Karpas-422 (cell line): ENCODE measurements around the gene PASK. TPM values are rescaled to one million over a fixed set of nuclear protein-coding genes. Genes with fewer than 3 reads are reported as not detected.

Experiments used
- DNase-seq: peaks from one replicate; pipeline ENCODE4 v3.0.0-alpha.2; 2015
- H2AFZ ChIP-seq: fragments of 200-600 bp; sonication (generic); 2 replicates; pipeline ENCODE4 v1.6.1; 2014; ENCODE audit warnings: antibody characterized with exemption, low read length, mixed read lengths
- H3K27ac ChIP-seq: fragments of 200-600 bp; sonication (generic); 2 replicates; pipeline ENCODE4 v1.5.1; 2014; ENCODE audit warnings: mild to moderate bottlenecking, low read length, moderate library complexity
- H3K27me3 ChIP-seq: fragments of 200-600 bp; sonication (generic); 2 replicates; pipeline ENCODE4 v1.6.1; 2014; ENCODE audit warnings: low read length, mixed read lengths
- H3K36me3 ChIP-seq: fragments of 200-600 bp; sonication (generic); 2 replicates; pipeline ENCODE4 v1.6.1; 2014; ENCODE audit warnings: low read length, mixed read lengths; ENCODE audit not compliant: insufficient read depth
- H3K4me1 ChIP-seq: fragments of 200-600 bp; sonication (generic); 2 replicates; pipeline ENCODE4 v1.6.1; 2014; ENCODE audit warnings: mild to moderate bottlenecking, low read length, mixed read lengths
- H3K4me2 ChIP-seq: fragments of 200-600 bp; sonication (generic); 2 replicates; pipeline ENCODE4 v1.6.1; 2014; ENCODE audit warnings: low read length, low read depth, mild to moderate bottlenecking; ENCODE audit not compliant: poor library complexity, severe bottlenecking
- H3K4me3 ChIP-seq: fragments of 200-600 bp; sonication (generic); 2 replicates; pipeline ENCODE4 v1.5.1; 2014; ENCODE audit warnings: mild to moderate bottlenecking, antibody characterized with exemption, low read length, mixed read lengths
- H3K79me2 ChIP-seq: fragments of 200-600 bp; sonication (generic); 2 replicates; pipeline ENCODE4 v1.6.1; 2014; ENCODE audit warnings: mild to moderate bottlenecking, low read length, mixed read lengths
- H3K9ac ChIP-seq: fragments of 200-600 bp; sonication (generic); 2 replicates; pipeline ENCODE4 v1.6.0; 2014; ENCODE audit warnings: low read length
- H3K9me2 ChIP-seq: fragments of 200-600 bp; sonication (generic), shearing (Covaris generic); replicated peaks from 2 replicates; pipeline ENCODE4 v1.6.0; 2014; ENCODE audit warnings: mild to moderate bottlenecking, low read length, moderate library complexity; ENCODE audit not compliant: insufficient read depth
- H3K9me3 ChIP-seq: fragments of 300-700, 200-600 bp; sonication (generic); 2 replicates; pipeline ENCODE4 v1.6.1; 2014; ENCODE audit warnings: low read length, mixed read lengths
- H4K20me1 ChIP-seq: fragments of 200-600 bp; sonication (generic); 2 replicates; pipeline ENCODE4 v1.6.1; 2014; ENCODE audit warnings: mild to moderate bottlenecking, antibody characterized with exemption, low read length, low read depth; ENCODE audit not compliant: insufficient read depth
- total RNA-seq: library from RNA; depleted of rRNA; stranded (reverse); fragments of >200 nt; shearing (Covaris generic); gene quantifications from 2 replicates; pipeline ENCODE4 v1.2.3, GENCODE V29; 2014; ENCODE audit warnings: low replicate concordance

PASK gene
- total RNA-seq, 1 experiment from 2014 or later, result 23.9 TPM

DNA sequence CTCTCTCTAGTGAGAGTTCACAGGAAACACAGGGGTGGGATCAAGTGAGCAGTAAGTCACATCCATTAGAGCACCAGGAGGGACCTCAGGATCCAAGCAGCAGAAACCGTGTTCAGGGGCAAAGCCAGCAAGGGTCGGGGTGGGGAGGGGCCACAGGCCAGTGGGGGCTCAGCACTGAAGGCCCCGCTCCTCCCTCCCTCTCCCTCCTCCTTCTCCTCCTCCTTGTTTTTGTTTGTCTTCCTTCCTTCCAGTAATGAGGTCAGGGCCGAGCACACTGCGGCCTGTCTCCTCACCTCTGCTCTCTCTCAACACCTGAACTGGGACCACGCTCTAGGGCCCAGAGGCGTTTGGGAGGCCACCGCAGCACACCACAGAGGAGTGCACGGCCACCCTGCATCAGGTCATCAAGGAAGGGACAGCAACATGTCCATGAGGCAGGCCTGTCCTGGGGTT is 68.1 kb downstream of the PASK start:
- no peak overlapping the region for H3K9ac ChIP-seq
- H2AFZ ChIP-seq, result no peak overlapping the region
- H3K9me2 ChIP-seq, result no peaks in the 10 kb centered on the region
- H3K4me1 ChIP-seq, result no peaks in the 10 kb centered on the region
- no peak for DNase-seq
- H3K9me3 ChIP-seq, result no peaks in the 10 kb centered on the region
- no peaks in the 10 kb centered on the region for H3K79me2 ChIP-seq
- no peaks in the 10 kb centered on the region for H3K27me3 ChIP-seq
- no peak overlapping the region for H3K4me3 ChIP-seq
- H3K27ac ChIP-seq, result no peak overlapping the region
- no peak overlapping the region for H3K4me2 ChIP-seq
- H3K36me3 ChIP-seq, result peaks cover 3% of the 10 kb centered on the region; the same call in 1 of the 2 replicates
- H4K20me1 ChIP-seq, result no peaks in the 10 kb centered on the region

DNA sequence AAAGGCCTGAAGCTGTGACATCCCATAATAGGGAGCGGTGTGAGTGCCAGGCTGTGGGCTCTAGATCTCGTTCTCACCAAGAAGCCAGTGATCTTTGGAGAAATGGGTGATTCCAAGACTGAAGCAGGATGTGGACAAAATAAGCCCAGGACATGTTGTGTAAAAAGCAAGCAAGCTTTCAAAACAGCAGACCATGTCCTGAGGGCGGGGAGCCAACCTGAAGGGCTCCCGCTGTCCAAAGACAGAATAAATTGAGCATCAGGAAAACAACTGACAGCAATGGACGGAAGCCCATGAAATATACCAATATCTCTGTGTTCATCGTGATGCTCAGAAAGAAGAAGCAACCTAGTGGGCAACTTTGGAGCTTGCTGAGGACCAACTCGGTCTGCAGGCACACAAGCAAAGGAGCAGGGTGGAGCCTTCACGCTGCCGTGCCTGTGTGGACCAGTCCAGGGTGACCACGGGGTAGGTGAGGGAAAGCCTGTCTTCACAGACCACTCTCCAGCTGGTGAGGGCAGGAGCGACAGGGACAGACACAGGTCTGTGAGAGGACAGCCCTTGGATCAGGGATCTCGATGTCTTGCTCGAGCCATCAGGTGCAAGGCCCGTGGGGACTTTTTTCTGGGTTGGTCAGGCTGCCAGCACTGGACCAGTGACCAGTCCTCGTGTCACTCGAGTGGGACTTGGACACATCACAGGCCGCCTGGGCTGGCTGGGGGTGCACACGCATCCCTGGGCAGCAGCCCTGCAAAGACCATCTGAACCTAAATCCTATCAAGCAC is 68.7 kb downstream of the PASK start:
- Histone ChIP-seq H3K9me3 (no peaks in the 10 kb centered on the region), H3K9me2 (no peaks in the 10 kb centered on the region), H3K4me2 (no peak overlapping the region), H3K4me3 (no peak overlapping the region), H3K27me3 (no peaks in the 10 kb centered on the region), H3K79me2 (no peaks in the 10 kb centered on the region), H4K20me1 (no peaks in the 10 kb centered on the region), H2AFZ (no peak overlapping the region), H3K36me3 (peaks cover 3% of the 10 kb centered on the region; the same call in 1 of the 2 replicates), H3K27ac (no peak overlapping the region), H3K4me1 (no peaks in the 10 kb centered on the region), H3K9ac (no peak overlapping the region)
- no peak for DNase-seq

DNA sequence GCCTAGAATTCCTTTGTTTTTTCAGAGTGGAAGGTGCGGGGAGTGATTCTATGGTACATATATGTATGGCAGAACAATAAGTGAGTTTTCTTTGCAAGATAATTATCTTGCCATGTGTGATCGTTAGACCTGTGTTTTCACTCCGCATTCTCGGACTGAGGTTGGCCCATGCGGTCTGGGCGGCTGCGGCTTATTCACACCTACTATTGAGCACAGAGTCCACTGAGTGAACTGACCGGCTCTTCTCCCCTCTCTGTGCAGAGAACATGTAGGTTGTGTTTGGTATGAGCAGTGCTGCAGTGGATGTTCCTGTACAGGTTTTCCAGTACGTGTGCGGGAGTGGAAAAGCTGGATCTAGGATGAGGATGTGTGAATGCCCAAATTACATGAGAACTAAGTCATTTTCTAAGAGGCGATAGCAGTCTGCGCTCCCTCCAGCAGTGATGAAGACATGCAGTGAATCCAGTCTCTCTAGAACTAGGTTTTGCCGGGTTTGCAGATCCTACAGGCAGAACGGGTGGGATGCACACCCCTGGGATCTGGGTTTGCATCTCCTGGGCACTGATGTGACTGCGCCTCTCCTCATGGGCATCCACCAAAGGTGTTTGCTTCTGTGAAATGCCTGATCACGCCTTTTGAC is 74.3 kb downstream of the PASK start:
- H3K9me2 ChIP-seq, result no peaks in the 10 kb centered on the region
- no peak overlapping the region for H2AFZ ChIP-seq
- no peak overlapping the region for H3K4me3 ChIP-seq
- no peak for DNase-seq
- no peaks in the 10 kb centered on the region for H3K79me2 ChIP-seq
- H3K36me3 ChIP-seq, result no peaks in the 10 kb centered on the region
- no peaks in the 10 kb centered on the region for H3K9me3 ChIP-seq
- no peak overlapping the region for H3K4me2 ChIP-seq
- H3K27ac ChIP-seq, result no peak overlapping the region
- no peaks in the 10 kb centered on the region for H3K4me1 ChIP-seq
- no peaks in the 10 kb centered on the region for H4K20me1 ChIP-seq
- no peaks in the 10 kb centered on the region for H3K27me3 ChIP-seq
- no peak overlapping the region for H3K9ac ChIP-seq

DNA sequence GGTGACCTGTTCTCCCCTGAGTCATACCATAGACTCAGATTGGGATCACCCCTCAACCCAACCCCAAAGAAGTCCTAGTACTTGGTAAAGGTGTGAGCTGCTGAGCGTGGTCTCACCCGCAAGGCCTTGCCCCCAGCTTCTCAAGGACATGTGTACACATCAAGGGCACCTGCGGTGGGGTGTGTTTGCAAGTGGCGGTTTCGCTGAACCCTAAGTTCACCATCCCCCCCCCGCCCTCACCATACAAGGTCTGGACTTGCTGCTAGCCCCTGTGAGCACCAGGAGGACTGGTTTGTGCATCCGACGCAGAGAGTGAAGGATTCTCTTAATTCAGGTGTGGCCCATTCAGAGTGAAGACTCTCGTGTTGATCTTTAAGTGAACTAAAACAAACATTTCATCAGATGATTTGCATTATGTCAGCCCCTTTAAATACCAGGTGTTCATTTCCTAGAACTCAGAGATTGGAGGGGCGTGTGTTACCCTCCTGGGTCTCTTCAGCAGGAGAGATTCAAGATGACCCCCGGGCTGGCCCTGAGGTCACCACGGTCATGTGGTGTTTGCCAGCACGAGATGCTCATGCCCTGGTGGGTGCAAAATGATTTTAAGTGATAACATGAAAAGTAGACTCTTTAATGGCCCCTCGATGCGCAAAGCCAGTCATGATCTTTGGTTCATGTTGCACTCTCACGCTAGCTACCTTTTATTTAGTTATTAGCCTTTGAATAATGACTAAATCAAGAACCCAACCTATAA is 75.0 kb downstream of the PASK start:
- Histone ChIP-seq H3K4me2 (no peak overlapping the region), H3K9ac (no peak overlapping the region), H3K9me2 (no peaks in the 10 kb centered on the region), H3K4me3 (no peak overlapping the region), H2AFZ (no peak overlapping the region), H3K27ac (no peak overlapping the region), H3K36me3 (no peaks in the 10 kb centered on the region), H3K27me3 (no peaks in the 10 kb centered on the region), H4K20me1 (no peaks in the 10 kb centered on the region), H3K4me1 (no peaks in the 10 kb centered on the region), H3K9me3 (no peaks in the 10 kb centered on the region), H3K79me2 (no peaks in the 10 kb centered on the region)
- DNase-seq, result no peak

DNA sequence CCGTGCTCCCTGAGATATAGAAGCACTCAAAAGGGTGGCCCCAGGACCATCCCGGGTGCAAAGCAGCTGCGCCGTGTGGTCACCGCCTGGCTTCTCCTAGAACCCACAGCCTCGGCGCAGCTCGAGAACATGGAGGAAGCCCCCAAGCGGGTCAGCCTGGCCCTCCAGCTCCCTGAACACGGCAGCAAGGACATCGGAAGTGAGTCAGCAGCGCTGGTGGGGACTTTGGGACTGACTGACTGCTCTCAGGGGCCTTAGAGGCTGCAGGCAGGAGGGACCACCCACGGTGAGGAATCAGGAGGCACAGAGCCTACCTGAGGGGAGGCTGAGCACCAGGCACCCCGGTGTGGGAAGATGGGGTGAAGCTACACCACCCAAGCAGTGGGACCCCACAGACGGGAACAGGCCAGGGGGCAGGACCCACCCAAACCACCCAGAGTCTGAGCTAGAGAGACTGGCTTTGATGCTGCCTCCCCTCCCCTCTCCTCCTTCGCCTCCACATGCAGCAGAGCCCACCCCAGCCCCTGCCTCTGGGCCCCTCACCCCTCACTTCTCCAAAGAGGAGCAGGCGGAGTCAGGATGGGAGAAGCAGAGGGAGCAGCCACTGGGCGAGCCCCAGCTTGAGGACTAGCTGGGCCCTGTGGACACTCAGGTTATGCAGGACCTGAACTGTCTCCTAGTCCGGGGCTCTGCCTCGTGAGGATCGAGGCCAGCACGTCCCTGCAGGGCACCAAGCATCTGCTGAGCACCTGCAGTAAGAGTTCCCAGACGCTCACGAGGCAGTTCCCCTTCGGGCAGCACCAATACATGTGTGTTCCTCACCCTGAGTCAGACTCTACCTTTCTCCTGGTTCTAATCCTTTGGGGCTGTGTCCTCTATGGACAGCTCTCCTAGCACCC is 75.9 kb downstream of the PASK start:
- Histone ChIP-seq H3K27me3 (no peaks in the 10 kb centered on the region), H3K79me2 (no peaks in the 10 kb centered on the region), H3K9me2 (no peaks in the 10 kb centered on the region), H4K20me1 (no peaks in the 10 kb centered on the region), H3K9ac (no peak overlapping the region), H3K9me3 (no peaks in the 10 kb centered on the region), H2AFZ (no peak overlapping the region), H3K4me3 (no peak overlapping the region), H3K36me3 (no peaks in the 10 kb centered on the region), H3K4me1 (no peaks in the 10 kb centered on the region), H3K4me2 (no peak overlapping the region), H3K27ac (no peak overlapping the region)
- DNase-seq, result no peak

DNA sequence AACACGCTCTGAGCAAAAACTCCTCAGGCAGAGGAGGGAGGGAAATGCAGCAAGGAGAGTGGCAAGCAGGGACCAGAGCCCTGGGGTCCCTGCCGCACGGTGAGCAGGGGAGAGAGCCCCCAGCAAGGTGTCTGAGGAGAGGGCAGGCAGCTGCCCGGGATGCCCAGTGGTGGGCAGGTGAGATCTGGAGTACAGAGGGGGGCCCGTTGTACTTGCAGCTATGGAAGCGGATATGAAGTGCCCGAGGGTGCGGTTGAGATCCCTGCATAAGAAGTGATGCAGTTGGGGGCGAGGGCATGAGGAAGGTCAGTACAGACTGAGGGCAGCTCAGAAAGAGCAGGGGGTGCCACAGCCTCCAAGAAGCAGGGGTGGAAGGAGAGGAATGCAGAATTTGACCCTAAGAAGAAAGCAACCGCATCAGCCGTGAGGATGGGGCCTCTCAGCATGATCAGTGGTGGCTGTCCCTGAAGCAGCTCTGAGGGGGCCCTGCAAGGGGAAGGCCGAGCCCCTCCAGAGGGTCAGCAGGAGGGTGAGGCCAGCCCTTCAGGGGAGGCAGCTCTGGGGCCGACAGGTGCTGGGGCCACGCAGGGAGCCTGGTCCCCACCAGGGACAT is 76.6 kb downstream of the PASK start:
- no peaks in the 10 kb centered on the region for H3K36me3 ChIP-seq
- H2AFZ ChIP-seq, result no peak overlapping the region
- no peaks in the 10 kb centered on the region for H3K9me3 ChIP-seq
- no peaks in the 10 kb centered on the region for H3K4me1 ChIP-seq
- no peaks in the 10 kb centered on the region for H4K20me1 ChIP-seq
- no peak overlapping the region for H3K4me2 ChIP-seq
- no peaks in the 10 kb centered on the region for H3K9me2 ChIP-seq
- no peak for DNase-seq
- no peak overlapping the region for H3K4me3 ChIP-seq
- no peak overlapping the region for H3K9ac ChIP-seq
- no peaks in the 10 kb centered on the region for H3K27me3 ChIP-seq
- H3K79me2 ChIP-seq, result no peaks in the 10 kb centered on the region
- no peak overlapping the region for H3K27ac ChIP-seq

DNA sequence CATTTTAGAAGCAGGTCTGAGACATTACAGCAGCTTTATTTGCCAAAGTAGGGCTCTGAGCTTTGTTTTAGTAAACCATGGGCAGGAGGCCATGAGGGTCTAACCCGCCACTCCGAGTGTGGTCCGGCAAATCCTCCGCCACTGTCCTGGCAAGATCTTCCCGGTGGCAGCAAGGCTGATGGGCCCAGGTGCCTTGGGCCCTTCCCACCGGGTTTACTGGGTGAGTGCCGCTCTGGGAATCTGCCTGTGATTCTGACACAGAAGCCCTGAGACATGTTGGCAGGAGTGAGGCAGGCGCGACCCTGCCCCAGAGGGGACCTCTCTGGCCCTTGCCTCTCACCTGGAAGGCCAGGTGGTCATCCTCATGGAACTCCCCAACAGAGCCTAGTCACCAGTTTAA is 77.1 kb downstream of the PASK start:
- Histone ChIP-seq H3K79me2 (no peaks in the 10 kb centered on the region), H3K4me3 (no peak overlapping the region), H3K27ac (no peak overlapping the region), H3K9me3 (no peaks in the 10 kb centered on the region), H3K9me2 (no peaks in the 10 kb centered on the region), H3K9ac (no peak overlapping the region), H2AFZ (no peak overlapping the region), H4K20me1 (no peaks in the 10 kb centered on the region), H3K4me1 (no peaks in the 10 kb centered on the region), H3K27me3 (no peaks in the 10 kb centered on the region), H3K36me3 (no peaks in the 10 kb centered on the region), H3K4me2 (no peak overlapping the region)
- DNase-seq, result no peak
